GM12891 (cell line): ENCODE results near the gene PUS10.

ENCODE experiments used
- DNase-seq: peaks from one replicate; pipeline ENCODE4 v3.0.0; 2011; ENCODE audit warnings: low spot score; ENCODE audit not compliant: insufficient read length
- FAIRE-seq: peaks from 2 replicates; lab custom pipeline; 2011; peaks lifted over from hg19 to GRCh38; lab: Jason Lieb, UNC
- PAX5 ChIP-seq: IDR thresholded peaks from 2 replicates; pipeline ENCODE4 v1.6.1; 2011; ENCODE audit warnings: low read length, moderate library complexity, mild to moderate bottlenecking; ENCODE audit not compliant: insufficient read depth, severe bottlenecking
- POLR2A ChIP-seq: IDR thresholded peaks from 2 replicates; pipeline ENCODE4 v1.6.1; 2011; ENCODE audit warnings: low read depth, low read length, control low read depth
- POLR2AphosphoS5 ChIP-seq: IDR thresholded peaks from 2 replicates; pipeline ENCODE4 v1.6.1; 2011; ENCODE audit warnings: low read depth, low read length, control low read depth
- POU2F2 ChIP-seq: IDR thresholded peaks from 2 replicates; pipeline ENCODE4 v1.6.1; 2011; ENCODE audit warnings: low read depth, mild to moderate bottlenecking, control low read depth, low read length, moderate library complexity
- SPI1 ChIP-seq: IDR thresholded peaks from 2 replicates; pipeline ENCODE4 v1.6.1; 2011; ENCODE audit warnings: low read depth, low read length, control low read depth
- TAF1 ChIP-seq: IDR thresholded peaks from 2 replicates; pipeline ENCODE4 v1.6.1; 2011; ENCODE audit warnings: low read depth, low read length, control low read depth

Gene PUS10

GRCh38 chr2:60899892-60900249, 118.2 kb downstream of the PUS10 start:
- FAIRE-seq (no peak), DNase-seq (no peak)
- no peak for TF ChIP-seq SPI1
- TF ChIP-seq PAX5 = no peak
- 0 out of 2 replicates have a peak, but pooled peaks have one; percentile 38 for TF ChIP-seq POLR2AphosphoS5
- no peak for TF ChIP-seq TAF1
- peak; percentile 37; the same call in 1 of the 2 replicates for TF ChIP-seq POLR2A
- no peak for TF ChIP-seq POU2F2

- DNase-seq (no peak), FAIRE-seq (peak; percentile 40)
- TF ChIP-seq POLR2AphosphoS5 = peak; percentile 70
- peak; percentile 31; the same call in 1 of the 2 replicates for TF ChIP-seq POLR2A
- TF ChIP-seq POU2F2 = peak; percentile 95; the same call in 1 of the 2 replicates
- TF ChIP-seq PAX5 = no peak
Observed at GRCh38 chr2:60899230-60899891, 118.7 kb downstream of the PUS10 start.

GRCh38 chr2:60898567-60898966, 119.5 kb downstream of the PUS10 start:
- DNase-seq (no peak), FAIRE-seq (peak; percentile 74)
- TF ChIP-seq SPI1 (no peak), POLR2A (no peak)
